Lower lobe of right lung (tissue), 2 donors: Measurements from ENCODE around the gene TGFA. TPM values are rescaled to one million over a fixed set of nuclear protein-coding genes. Genes with fewer than 3 reads are reported as not detected.

Experiments used
- ATAC-seq, 2 donors: fragments of 200-7000 bp; cut with Tn5 transposase; one replicate each; pipeline ENCODE4 v1.9.1; 2020 to 2022; ENCODE audit warnings: mild to moderate bottlenecking in 2 of 2, moderate library complexity in 2 of 2
- DNase-seq: peaks from one replicate; pipeline ENCODE4 v3.0.0-alpha.2; 2020
- H3K27ac ChIP-seq: fragments of 200-600 bp; one replicate; pipeline ENCODE4 v1.8.0; 2022
- H3K27me3 ChIP-seq: fragments of 200-600 bp; one replicate; pipeline ENCODE4 v1.8.0; 2022; ENCODE audit warnings: low read depth
- H3K36me3 ChIP-seq: fragments of 200-600 bp; one replicate; pipeline ENCODE4 v1.8.0; 2022; ENCODE audit warnings: mild to moderate bottlenecking
- H3K4me1 ChIP-seq: fragments of 200-600 bp; one replicate; pipeline ENCODE4 v1.8.0; 2022
- H3K4me3 ChIP-seq: fragments of 200-600 bp; one replicate; pipeline ENCODE4 v1.8.0; 2022; ENCODE audit warnings: mild to moderate bottlenecking
- H3K9me3 ChIP-seq: fragments of 200-600 bp; one replicate; pipeline ENCODE4 v1.8.0; 2022
- intact Hi-C: fragments of 100-400 bp; cut with DNase I; formaldehyde crosslinking; loops from one replicate; pipeline ENCODE4 v1.11.0; 2022
- total RNA-seq: library from RNA; stranded (reverse); fragmentation: NEBNext Ultra II Directional; extraction: Animal tissue kit (Norgen Biotek cat#: 25700); gene quantifications from one replicate; pipeline ENCODE4 v1.2.1, GENCODE V29; 2021
- TF ChIP-seq, protein P1 (sequence below): fragments of 200-600 bp; IDR thresholded peaks from one replicate; pipeline ENCODE4 v1.8.0; 2022; ENCODE audit warnings: antibody characterized with exemption, mild to moderate bottlenecking
- donor health status: DM: no; HTN: yes; CAD: no; lungs with severe emphysema.

Gene TGFA
- total RNA-seq, 1 donor from 2014 or later = 8.2 TPM

DNA sequence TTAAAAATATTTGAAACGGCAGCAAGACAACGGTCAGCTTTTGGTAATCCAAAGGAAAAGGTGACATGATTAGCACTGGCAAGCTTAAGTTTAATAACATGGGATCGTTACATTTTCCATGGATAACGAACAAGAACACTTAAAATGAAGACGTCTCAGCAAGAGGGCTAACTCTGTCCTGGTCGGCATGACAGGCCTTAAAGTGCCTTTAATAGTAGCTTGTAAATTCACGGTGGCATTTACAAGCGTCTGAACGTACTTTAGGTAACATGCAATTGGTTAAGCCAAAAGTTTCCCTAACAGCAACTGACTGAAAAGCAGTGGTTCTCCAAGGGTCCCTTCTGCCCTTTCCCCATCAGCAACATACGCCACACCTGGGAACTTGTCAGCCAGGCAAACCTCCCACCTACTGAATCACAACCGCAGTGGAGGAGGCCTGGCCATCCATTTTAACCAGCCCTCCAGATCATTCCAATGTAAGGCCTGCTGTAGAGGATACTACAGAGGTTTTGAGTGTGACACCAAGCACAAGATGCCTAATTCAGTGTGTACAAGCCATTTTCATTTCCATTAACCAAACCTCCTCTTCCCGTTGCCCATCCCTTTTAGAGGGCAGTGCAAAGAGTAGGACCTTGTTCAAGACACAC lies 4.4 kb downstream of the TGFA start:
- TF ChIP-seq, protein P1, sequence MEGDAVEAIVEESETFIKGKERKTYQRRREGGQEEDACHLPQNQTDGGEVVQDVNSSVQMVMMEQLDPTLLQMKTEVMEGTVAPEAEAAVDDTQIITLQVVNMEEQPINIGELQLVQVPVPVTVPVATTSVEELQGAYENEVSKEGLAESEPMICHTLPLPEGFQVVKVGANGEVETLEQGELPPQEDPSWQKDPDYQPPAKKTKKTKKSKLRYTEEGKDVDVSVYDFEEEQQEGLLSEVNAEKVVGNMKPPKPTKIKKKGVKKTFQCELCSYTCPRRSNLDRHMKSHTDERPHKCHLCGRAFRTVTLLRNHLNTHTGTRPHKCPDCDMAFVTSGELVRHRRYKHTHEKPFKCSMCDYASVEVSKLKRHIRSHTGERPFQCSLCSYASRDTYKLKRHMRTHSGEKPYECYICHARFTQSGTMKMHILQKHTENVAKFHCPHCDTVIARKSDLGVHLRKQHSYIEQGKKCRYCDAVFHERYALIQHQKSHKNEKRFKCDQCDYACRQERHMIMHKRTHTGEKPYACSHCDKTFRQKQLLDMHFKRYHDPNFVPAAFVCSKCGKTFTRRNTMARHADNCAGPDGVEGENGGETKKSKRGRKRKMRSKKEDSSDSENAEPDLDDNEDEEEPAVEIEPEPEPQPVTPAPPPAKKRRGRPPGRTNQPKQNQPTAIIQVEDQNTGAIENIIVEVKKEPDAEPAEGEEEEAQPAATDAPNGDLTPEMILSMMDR = no peak
- DNase-seq (no peak), ATAC-seq (no peak)
- H3K27me3 ChIP-seq = peaks cover 20% of the 10 kb centered on the region
- no peak overlapping the region for H3K27ac ChIP-seq
- H3K4me1 ChIP-seq = peaks cover 16% of the 10 kb centered on the region
- no peaks in the 10 kb centered on the region for H3K9me3 ChIP-seq
- intact Hi-C loops = no loop called here
- H3K4me3 ChIP-seq = no peak overlapping the region
- H3K36me3 ChIP-seq = no peaks in the 10 kb centered on the region

DNA sequence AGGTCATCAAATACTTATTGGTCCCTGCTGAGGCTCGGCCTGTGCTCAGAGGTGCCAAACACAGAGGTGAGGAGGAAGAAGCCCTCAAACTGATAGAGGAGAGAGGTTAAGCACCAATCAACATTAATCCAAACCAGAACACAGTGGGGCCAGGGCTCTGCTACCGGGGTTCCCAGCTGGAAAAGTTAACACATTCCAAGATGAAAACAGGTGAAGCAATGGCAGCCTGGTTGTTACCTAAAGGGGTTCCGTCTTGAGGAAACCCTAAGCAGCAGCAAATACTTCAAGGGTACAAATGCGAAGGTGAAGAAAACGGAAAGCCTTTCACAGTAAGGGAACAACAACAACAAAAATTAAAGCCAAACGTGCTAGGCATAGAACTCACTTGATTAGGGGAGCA lies 5.4 kb downstream of the TGFA start:
- TF ChIP-seq, protein P1 = no peak
- ATAC-seq (no peak), DNase-seq (no peak)
- H3K4me1 ChIP-seq = peaks cover 10% of the 10 kb centered on the region
- peaks cover 17% of the 10 kb centered on the region for H3K27me3 ChIP-seq
- H3K27ac ChIP-seq = no peak overlapping the region
- intact Hi-C loops = no loop called here
- no peak overlapping the region for H3K4me3 ChIP-seq
- H3K9me3 ChIP-seq = no peaks in the 10 kb centered on the region
- no peaks in the 10 kb centered on the region for H3K36me3 ChIP-seq

DNA sequence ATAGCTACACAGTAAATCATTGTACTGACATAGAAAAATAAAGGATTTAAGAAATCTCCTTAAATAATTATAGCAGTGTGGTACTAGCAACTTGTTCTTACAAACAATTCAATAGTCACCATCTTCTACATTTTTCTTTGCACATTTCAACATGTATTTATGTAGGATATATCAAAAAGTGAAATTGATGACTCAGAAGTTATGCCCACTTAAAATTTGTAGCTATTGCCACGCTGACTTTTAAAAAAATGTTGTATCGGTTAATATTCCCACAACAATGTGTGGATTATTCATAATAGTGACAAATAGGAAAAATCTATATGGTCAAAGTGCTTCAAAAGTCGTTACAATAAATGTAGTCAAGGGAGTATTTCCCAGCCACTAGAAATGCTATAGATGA lies 6.7 kb downstream of the TGFA start:
- TF ChIP-seq, protein P1 = no peak
- no peak for DNase-seq
- H3K36me3 ChIP-seq = no peaks in the 10 kb centered on the region
- peaks cover 5% of the 10 kb centered on the region for H3K27me3 ChIP-seq
- no peaks in the 10 kb centered on the region for H3K9me3 ChIP-seq
- no peaks in the 10 kb centered on the region for H3K4me1 ChIP-seq
- ATAC-seq = no peak
- no peak overlapping the region for H3K27ac ChIP-seq
- intact Hi-C loops = no loop called here
- H3K4me3 ChIP-seq = no peak overlapping the region

DNA sequence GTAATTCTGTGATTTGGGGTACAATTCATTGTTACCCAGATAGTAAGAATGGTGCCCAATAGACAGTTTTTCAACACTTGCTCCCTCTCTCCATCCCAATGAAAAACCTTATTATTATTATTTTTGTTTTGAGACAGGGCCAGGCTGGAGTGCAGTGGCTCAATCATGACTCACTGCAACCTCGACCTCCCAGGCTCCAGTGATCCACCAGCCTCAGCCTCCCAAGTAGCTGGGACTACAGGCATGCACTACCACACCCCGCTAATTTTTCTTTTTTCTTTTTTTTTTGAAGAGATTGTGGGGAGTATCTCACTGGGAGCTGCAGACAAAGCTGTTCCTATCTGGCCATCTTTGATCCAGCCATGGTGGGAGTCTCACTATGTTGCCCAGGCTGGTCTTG lies 7.2 kb downstream of the TGFA start:
- DNase-seq (no peak), ATAC-seq (no peak)
- Histone ChIP-seq H3K4me3 (no peak overlapping the region), H3K9me3 (no peaks in the 10 kb centered on the region), H3K27me3 (peaks cover 5% of the 10 kb centered on the region), H3K4me1 (no peaks in the 10 kb centered on the region), H3K27ac (no peak overlapping the region), H3K36me3 (no peaks in the 10 kb centered on the region)
- TF ChIP-seq, protein P1 = no peak
- intact Hi-C loops = no loop called here

DNA sequence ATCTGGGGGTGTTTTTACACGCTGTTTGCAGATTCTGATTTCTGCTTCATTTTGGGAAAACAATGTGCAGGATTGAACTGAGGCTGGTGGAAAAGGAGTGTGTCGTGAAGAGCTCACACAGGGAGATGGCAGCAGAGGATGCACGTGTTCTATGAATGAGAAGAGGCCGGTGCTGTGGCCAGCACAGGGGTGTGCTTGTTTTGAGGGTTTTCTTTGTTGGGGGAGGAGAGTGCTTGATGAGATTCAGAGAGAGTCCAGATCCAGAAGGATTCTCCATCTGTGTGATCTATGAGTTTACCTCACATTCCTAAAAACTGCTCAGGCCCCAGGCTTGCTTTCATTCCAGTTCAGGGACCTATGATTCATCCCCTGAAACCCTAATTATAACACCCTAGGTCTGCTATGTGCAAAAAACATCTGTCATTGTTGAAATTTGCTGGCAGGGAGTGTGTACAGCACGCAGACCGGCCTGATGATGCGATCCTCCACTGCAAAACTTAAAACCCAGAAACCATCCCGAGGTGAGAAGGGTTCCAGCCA lies 12.1 kb downstream of the TGFA start:
- intact Hi-C loops = no loop called here
- H3K9me3 ChIP-seq = peaks cover 2% of the 10 kb centered on the region
- ATAC-seq = no peak
- no peaks in the 10 kb centered on the region for H3K4me1 ChIP-seq
- H3K4me3 ChIP-seq = no peak overlapping the region
- H3K36me3 ChIP-seq = no peaks in the 10 kb centered on the region
- TF ChIP-seq, protein P1 = no peak
- H3K27me3 ChIP-seq = no peaks in the 10 kb centered on the region
- no peak overlapping the region for H3K27ac ChIP-seq
- no peak for DNase-seq
